ENCODE data around the gene PTPRR.

DNA sequence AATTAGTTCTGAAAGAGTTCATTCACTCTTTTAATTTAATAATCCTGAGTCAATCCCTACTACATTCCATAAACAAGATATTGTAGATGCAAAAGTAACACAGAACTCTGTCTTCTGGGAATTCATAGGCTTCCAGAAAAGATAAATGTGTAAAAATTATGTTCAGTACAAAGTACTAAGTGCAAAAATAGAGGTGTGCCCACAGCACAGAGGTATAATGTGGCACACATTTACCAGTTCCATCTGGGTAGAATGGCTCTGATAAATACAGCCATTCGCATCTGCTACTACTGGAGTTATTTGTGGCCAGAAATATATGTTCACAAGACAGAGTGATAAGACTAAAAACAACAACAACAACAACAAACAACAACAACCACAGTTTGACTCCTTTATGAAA lies 171.7 kb downstream of the PTPRR start:
- TF ChIP-seq, protein P1, sequence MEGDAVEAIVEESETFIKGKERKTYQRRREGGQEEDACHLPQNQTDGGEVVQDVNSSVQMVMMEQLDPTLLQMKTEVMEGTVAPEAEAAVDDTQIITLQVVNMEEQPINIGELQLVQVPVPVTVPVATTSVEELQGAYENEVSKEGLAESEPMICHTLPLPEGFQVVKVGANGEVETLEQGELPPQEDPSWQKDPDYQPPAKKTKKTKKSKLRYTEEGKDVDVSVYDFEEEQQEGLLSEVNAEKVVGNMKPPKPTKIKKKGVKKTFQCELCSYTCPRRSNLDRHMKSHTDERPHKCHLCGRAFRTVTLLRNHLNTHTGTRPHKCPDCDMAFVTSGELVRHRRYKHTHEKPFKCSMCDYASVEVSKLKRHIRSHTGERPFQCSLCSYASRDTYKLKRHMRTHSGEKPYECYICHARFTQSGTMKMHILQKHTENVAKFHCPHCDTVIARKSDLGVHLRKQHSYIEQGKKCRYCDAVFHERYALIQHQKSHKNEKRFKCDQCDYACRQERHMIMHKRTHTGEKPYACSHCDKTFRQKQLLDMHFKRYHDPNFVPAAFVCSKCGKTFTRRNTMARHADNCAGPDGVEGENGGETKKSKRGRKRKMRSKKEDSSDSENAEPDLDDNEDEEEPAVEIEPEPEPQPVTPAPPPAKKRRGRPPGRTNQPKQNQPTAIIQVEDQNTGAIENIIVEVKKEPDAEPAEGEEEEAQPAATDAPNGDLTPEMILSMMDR (IDR thresholded peaks at IDR 0.05), result no peak
- no peak for TF ChIP-seq POLR2A (IDR thresholded peaks at IDR 0.05)

Measured in adrenal gland (tissue), 5 donors.